Measurements from ENCODE around the gene C12orf43. TPM values are rescaled to one million over a fixed set of nuclear protein-coding genes. Genes with fewer than 3 reads are reported as not detected.

Gene C12orf43
- total RNA-seq, 1 experiment from 2014 or later, result 22.1 TPM

- ChIA-PET POLR2A (interaction anchor here (0.5 to 1.5 kb wide), 11 partner anchors 9 to 804 kb away, joined by 3 to 17 read pairs (median 5); partner anchors contain the start of gene POP5), CTCF (interaction anchor here (0.8 to 2.1 kb wide), 5 partner anchors 27 to 328 kb away, joined by 3 to 16 read pairs (median 5); no protein-coding TSS in a partner anchor)
- no peaks in the 10 kb centered on the region for H3K27me3 Mint-ChIP-seq (ENCODE audit: insufficient read depth, unreplicated experiment)
- no peaks in the 10 kb centered on the region for H3K9me3 Mint-ChIP-seq (ENCODE audit: unreplicated experiment)
- Histone ChIP-seq H3K9me3 (no peaks in the 10 kb centered on the region), H3K4me3 (ENCODE audit: low read depth, low read length) (peak overlapping the region; percentile 87), H3K36me3 (ENCODE audit: control insufficient read depth, insufficient read depth, low read length) (peaks cover 14% of the 10 kb centered on the region), H3K4me1 (peaks cover 49% of the 10 kb centered on the region), H3K27me3 (replicated peaks; ENCODE audit: control insufficient read depth, insufficient read depth, low read length) (no peaks in the 10 kb centered on the region)
- peaks cover 74% of the 10 kb centered on the region for H3K36me3 Mint-ChIP-seq (ENCODE audit: insufficient read depth, unreplicated experiment)
- no peak for DNase-seq
- peak overlapping the region; percentile 88 for H3K4me3 Mint-ChIP-seq (ENCODE audit: unreplicated experiment)
- intact Hi-C loops (cut with micrococcal nuclease; ENCODE audit: unreplicated experiment), result loop anchor here (2.0 kb wide), 1 partner anchor 33 kb away; no protein-coding TSS in a partner anchor
- TSS peak; percentile 2 for BruUV-seq (replicated peaks)
- peak overlapping the region; percentile 71 for H3K27ac Mint-ChIP-seq (ENCODE audit: unreplicated experiment)
- TF ChIP-seq CTCF (IDR thresholded peaks at IDR 0.05; ENCODE audit: insufficient read depth in 1 of 2, low read depth in 1 of 2, low read length in 1 of 2, severe bottlenecking in 1 of 2, unreplicated experiment in 1 of 2), result no peak
- H3K4me1 Mint-ChIP-seq (ENCODE audit: low read depth, unreplicated experiment), result peaks cover 28% of the 10 kb centered on the region
These were observed 38.6 kb downstream of the C12orf43 start for GRCh38 chr12:120977531-120978295.

GRCh38 chr12:120972870-120973543, 43.3 kb downstream of the C12orf43 start:
- Mint-ChIP-seq H3K9me3 (ENCODE audit: unreplicated experiment) (no peaks in the 10 kb centered on the region), H3K4me1 (ENCODE audit: low read depth, unreplicated experiment) (peaks cover 19% of the 10 kb centered on the region), H3K36me3 (ENCODE audit: insufficient read depth, unreplicated experiment) (peaks cover 84% of the 10 kb centered on the region), H3K4me3 (ENCODE audit: unreplicated experiment) (peak overlapping the region; percentile 15), H3K27me3 (ENCODE audit: insufficient read depth, unreplicated experiment) (no peaks in the 10 kb centered on the region), H3K27ac (ENCODE audit: unreplicated experiment) (peak overlapping the region; percentile 75)
- ChIA-PET POLR2A (interaction anchor here (0.5 to 1.4 kb wide), 4 partner anchors 21 to 392 kb away, joined by 3 to 6 read pairs (median 6); partner anchors contain the start of gene POP5), CTCF (interaction anchor here (1.0 to 2.4 kb wide), 6 partner anchors 7 to 324 kb away, joined by 3 to 21 read pairs (median 8); no protein-coding TSS in a partner anchor)
- TF ChIP-seq CTCF (IDR thresholded peaks at IDR 0.05; ENCODE audit: insufficient read depth in 1 of 2, low read depth in 1 of 2, low read length in 1 of 2, severe bottlenecking in 1 of 2, unreplicated experiment in 1 of 2), result no peak
- peaks cover 46% of the 10 kb centered on the region for H3K4me1 ChIP-seq
- intact Hi-C loops (cut with micrococcal nuclease; ENCODE audit: unreplicated experiment), result loop anchor here (2.0 kb wide), 2 partner anchors 36 to 390 kb away; no protein-coding TSS in a partner anchor
- DNase-seq, result peak; percentile 87 to 91
- BruUV-seq (replicated peaks), result no TSS peak
- no peaks in the 10 kb centered on the region for H3K9me3 ChIP-seq
- no peak overlapping the region for H3K4me3 ChIP-seq (ENCODE audit: low read depth, low read length)
- H3K27me3 ChIP-seq (replicated peaks; ENCODE audit: control insufficient read depth, insufficient read depth, low read length), result no peaks in the 10 kb centered on the region
- peaks cover 18% of the 10 kb centered on the region for H3K36me3 ChIP-seq (ENCODE audit: control insufficient read depth, insufficient read depth, low read length)

All from Caco-2 (cell line).